GM19351 (cell line): ENCODE results near the gene FBXO41.

ENCODE experiments used
- ATAC-seq: cut with Tn5 transposase; IDR thresholded peaks from one replicate; pipeline ENCODE4 v1.9.1; 2021; ENCODE audit warnings: mild to moderate bottlenecking, moderate library complexity; ENCODE audit not compliant: unreplicated experiment

Gene FBXO41, protein sequence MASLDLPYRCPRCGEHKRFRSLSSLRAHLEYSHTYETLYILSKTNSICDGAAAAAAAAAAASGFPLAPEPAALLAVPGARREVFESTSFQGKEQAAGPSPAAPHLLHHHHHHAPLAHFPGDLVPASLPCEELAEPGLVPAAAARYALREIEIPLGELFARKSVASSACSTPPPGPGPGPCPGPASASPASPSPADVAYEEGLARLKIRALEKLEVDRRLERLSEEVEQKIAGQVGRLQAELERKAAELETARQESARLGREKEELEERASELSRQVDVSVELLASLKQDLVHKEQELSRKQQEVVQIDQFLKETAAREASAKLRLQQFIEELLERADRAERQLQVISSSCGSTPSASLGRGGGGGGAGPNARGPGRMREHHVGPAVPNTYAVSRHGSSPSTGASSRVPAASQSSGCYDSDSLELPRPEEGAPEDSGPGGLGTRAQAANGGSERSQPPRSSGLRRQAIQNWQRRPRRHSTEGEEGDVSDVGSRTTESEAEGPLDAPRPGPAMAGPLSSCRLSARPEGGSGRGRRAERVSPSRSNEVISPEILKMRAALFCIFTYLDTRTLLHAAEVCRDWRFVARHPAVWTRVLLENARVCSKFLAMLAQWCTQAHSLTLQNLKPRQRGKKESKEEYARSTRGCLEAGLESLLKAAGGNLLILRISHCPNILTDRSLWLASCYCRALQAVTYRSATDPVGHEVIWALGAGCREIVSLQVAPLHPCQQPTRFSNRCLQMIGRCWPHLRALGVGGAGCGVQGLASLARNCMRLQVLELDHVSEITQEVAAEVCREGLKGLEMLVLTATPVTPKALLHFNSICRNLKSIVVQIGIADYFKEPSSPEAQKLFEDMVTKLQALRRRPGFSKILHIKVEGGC

DNA sequence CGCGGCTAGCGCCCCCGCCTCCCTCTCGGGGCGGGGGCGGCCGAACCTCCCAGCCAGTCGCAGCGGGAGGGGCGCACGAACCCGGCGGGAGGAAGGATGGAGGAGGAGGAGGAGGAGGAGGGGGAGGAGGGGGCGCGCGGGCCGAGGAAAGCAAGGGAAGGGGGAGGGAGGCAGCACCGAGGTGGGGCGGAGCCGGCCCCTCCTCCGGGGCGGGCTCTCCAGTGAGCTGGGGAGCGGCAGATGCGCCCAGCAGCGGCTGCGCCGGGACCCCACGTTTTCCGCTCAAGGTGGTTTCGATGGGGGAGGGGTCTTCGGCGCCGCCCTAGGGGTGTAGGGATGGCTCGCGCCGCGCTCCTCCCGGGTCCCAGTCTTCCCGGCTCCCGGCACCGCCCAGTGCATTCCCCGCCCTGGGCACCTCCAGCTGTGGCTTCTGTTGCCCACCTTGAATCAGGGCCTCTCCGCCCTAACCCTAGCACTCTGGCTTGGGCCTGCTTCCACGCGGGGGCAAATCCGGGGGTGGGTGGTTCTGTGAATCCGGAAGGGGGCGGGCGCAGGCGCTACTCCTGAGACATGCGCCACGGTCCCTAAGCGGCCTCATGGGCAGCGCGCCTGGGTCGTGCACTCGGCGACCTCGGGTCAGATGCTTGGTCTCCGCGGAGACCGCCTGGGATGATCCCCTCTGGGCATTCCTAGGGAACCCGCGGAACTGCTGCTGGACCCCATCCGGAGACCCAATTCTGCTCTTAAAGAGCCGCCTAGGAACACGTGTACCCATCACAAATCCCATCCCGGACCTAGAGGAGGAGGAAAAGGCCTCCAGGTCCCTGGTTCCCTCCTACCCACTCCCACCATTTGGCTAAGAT lies at the start of gene FBXO41:
Gene FBXO41, minus strand, starts transcription at position 183 of the 863 bp plus-strand sequence. CDS start 14,848 bp downstream, outside the sequence.
- peak; percentile 67 for ATAC-seq

DNA sequence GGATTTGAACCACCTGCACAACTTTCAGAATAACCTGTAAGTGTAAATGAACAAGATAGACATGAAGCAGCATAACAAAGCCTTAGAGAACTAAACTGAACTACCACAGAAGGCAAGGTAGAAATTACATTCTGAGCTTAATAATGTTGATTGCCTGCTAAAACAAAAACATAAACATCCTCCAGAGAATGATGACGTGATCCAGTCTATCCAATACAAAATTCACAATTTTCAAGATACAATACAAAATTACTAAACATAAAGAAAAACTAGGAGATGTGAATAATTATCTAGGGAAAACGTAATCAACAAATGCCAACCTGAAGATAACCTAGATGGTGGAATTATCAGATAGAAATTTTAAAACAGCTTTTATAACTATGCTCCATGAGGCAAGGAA lies 49.8 kb upstream of the FBXO41 start:
- no peak for ATAC-seq

DNA sequence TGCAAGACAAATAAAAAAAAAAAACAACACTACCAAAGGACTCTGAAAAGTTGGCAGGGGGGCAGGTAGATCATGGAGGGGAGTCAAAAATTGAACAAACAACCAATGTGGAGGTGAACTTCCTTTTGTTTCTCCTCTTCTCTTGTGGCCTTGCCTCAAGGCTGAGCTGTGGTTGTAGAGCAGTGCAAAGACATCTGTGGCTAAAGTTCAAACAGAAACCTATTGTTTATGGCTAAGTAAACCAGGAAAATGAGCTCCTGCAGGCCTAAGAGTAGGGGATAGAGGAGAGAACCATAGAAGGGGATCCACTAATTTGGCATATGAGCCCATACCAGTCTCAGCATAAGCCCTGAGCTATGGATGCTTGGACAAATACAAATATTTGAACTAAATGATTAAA lies 49.3 kb upstream of the FBXO41 start:
- ATAC-seq = no peak

DNA sequence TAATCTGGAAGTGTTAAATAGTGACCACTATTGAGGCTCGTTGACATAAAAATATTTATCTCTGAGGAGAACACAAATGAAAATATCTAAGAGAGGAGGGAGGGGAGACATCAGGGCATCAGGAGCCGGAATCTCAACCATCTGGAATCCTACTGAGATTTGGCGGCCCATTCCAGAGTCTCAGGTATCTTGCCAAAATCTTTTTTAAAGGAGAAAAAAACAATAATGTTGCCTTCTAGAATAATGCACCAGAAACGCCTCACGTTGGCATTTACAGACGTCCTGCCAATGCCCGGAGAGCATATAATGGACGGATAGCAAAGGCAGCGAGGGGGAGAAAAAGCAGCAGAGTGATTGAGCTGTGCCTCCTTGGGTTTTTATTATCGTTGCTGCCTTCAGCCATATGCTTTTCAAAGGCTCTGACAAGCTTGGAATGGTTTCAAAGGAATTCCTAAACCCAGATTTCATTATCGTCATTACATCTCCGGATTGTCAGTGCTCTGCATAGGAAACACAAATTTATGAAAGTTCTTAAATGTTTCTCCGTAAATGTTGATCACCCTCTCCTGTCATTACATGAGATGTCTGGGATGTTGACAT lies 39.9 kb upstream of the FBXO41 start:
- ATAC-seq = no peak

DNA sequence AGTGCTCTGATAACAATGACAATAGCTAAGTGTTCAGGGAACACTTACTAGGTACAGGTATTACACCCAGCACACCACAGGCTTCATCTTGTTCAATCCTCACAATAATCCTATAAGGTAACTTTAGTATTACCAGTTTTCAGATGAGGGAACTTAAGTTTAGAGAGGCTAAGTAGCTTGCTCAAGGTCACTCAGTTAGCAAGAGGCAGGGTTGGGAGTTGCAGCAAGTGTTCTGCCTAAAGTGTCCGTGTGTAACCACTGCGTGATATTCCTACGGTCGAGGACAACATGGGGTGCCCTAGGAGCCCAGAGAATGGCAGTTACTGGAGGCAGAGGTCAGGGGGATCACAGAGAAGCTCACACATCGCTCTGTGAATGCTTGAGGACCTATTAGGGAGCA lies 39.3 kb upstream of the FBXO41 start:
- ATAC-seq = no peak

DNA sequence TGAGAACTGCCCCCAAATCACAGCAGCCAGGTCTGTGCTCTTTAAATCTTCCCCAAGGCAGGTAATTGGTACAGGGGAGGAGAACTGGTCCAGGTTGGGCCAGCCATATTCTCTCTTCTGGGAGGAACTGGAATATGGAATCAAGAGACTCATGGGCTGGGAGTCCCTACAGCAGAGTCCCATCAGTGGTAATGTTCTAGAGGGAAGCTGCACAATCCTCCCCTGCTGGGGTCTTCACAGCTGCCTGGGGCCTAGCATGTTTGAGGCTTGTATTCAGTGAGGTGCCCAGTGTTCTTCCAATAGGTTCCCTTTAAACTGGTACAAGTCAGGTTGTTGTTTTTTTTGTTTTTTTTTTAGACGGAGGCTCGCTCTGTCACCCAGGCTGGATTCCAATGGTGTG lies 30.2 kb upstream of the FBXO41 start:
- no peak for ATAC-seq

DNA sequence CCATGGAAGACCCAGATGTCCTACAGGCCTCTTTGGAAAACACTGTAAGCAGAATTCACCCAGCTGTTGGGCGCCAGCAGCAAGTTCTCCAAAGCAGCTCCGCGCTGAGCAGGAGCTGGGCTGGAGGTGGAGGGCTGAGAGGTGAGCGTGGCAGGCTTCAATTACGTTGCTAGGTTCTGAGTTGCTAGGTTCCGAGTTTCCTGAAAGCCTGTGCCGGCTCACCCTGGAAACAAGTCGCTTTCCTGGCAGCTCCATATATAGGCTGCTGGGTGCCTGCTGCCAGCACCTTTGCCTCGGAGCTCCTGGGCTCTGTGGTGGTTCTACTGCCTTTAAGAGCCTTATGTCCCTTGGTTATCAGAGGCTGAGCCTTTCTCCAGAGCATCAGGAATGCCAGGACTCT lies 23.4 kb upstream of the FBXO41 start:
- no peak for ATAC-seq

DNA sequence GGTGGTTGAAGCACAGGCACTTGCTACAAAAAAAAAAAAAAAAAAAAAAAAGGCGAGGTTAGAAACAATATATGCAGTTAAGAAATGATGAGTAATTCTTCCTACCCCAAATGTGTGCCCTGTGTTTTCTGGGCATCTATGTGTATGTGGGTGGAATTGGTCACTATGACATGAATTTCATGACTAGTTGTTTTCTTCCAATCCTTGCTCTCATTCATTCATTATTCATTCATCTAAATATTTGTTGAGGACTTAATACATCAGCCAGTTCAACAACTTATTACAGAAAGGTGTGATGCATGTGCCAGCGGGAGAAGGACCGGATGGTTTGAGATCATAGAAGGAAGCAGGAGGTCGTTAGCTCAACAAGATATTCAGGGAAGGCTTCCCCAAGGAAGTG lies 17.4 kb upstream of the FBXO41 start:
- no peak for ATAC-seq

DNA sequence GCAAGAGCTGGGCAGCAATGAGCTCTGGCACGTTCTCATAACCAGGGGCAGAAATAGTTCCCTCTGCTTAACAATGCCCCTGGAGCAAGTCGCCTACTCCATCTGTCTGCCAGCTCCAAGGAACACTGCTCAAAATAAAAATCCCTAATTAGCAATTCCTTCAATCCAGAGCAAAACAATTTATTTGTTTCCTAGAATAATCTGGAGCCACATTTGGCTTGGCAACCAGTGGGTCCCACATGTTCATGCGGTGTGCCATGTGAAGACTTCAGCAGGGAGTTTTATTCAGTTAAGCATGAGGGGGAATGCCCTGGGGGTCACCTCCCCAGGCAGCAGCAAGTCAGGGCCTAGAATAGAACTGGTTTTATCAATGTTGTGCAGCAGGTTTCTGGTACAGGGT lies 16.6 kb upstream of the FBXO41 start:
- no peak for ATAC-seq

DNA sequence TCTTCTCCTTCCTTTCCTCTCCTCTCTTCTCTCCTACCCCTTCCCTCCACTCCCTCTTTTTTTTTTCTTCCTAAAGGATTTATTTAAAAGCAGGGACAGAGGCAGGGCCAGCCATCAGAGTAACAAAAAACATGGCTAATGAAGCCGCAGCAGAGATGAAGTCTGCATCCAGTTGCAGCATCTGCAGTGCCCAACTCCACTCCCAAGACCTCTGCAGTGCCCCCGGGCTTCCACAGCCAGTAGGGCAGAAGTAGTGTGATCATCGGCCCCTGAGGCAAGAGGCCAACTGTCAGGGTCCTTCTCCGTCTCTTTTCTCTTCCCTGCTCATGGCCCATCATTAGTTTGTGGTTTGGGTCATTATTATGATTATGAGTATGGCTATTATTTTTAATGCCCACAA lies 13.3 kb upstream of the FBXO41 start:
- ATAC-seq = no peak

DNA sequence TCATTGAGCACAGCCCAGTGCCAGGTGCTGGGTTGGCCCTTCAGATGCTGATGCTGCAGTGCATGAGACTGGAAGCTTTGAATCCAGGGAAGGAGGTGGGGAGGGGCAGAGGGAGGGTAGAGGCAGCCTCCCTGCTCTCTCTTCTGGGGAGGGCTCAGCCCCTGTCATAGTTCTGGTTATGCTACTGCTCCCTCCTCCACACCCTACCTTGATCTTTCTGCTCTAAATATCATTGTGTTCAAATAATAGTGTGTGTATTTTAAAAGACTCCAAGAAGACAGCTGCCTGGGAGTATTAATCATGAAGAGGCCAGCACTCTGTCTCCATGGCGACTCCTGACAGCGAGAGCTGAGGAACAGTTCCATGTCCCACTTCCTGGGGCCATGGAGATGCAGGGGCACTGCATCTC lies 12.9 kb upstream of the FBXO41 start:
- no peak for ATAC-seq

DNA sequence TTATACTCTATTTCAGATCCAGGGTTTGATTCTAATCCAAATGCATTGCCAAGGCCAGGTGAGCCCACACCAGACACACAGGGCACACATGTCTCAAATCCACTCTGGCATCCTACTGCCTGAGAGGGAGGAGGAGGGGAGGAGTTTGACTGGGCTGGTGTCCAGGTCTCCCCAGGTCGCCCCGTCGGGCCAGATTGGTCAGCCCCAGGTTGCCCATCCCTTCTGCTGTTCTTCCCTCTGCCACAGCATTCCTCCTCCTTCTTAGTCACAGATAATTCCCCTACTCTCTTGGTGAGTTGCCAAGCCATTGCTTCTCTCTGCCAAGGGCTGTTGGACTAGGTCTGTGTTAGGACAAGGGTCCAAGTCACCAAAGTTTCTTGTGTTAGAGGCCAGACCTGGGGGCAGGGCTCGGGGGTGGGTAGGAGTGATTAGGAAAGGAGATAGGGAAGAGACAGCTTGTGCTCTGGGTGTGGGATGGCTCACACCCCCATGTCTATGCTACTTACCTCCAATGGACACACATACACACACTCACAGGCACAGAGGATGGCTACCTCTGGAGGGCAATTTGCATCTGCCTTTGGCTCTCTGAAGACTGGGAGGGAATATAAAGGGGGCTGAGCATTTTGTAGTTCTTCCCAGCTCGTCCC lies 11.6 kb upstream of the FBXO41 start:
- no peak for ATAC-seq

DNA sequence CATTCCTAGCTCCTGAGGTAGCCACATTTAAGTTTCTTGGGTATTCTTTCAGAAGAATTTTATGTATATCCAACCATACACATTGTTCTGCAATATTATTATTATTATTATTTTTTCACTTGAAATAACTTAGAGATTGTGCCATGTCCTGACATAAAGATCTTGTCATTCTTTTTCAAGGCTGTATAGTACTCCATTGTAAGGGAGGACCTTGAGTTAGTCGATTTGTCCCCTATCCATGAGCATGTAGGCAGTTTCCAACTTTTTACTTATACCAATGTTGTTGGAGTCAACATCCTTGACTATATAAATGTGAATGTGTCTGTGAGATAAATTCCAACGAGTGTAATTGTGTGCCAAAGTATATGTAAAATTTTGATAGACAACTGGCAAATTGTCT lies 10.0 kb upstream of the FBXO41 start:
- no peak for ATAC-seq

DNA sequence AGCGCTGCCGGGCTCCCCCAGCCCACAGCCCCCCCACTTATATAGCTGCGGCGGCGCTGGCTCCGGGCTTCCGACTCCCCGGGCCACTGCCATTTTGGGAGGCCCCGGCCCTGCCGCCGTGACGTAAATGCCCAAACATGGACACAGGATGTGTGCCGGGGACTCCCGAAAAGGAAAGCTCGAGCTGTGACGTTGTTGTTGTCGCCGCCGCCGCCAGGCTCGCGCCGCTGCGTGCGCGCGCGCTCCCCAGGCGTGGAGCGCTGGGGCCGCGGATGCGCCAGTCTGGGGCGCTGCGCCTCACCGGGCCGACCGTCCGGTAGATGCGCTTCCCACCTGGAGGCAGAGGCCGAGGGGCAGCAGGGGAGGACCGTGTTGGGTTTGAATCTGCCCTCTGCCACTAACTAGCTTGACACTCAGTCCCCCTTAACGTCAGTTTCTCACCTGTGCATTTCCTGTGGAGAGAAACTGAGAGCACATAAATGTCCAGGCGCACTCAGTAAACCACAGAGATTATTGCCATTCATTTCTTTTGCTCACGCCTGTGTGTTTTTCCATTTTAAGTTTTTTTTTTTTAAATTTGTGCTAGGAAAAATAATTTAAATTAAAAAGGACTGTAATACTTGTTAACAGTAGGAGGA lies 9.4 kb upstream of the FBXO41 start, which contains the start of gene EGR4:
Gene EGR4, minus strand, starts transcription at position 15 of the 638 bp plus-strand sequence. CDS start 231 bp downstream, outside the sequence.
- ATAC-seq = peak; percentile 93

DNA sequence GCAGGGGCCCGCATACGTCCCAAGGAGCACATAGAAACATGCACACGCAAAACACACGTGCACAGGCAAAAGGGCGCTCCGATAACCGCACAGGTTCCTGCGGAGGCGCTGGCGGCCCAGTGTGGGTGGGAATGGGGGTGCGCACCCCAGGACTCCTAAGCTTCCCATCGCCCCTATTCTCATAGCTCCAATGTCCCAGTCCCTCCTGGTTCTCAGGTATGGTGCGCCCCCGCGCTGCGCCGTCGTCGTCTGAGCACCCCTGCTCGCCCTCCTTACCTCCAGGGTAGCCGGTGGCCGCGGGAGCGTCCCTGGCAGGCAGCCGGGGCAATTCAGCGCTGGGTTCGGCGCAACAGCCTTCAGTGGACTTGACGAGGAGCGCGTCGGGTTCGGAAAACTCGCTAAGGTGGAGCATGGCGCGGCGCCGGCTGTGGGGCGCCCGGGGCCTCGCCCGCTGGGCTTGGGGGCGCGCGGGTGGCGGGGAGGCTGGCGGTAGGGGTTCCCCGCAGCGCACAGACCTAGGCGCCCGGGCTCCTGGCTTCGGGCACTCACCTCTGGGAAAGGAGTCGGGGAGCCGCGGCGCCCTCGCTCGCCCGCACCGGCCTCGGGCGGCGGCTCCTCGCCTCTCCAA lies 8.7 kb upstream of the FBXO41 start:
- no peak for ATAC-seq

DNA sequence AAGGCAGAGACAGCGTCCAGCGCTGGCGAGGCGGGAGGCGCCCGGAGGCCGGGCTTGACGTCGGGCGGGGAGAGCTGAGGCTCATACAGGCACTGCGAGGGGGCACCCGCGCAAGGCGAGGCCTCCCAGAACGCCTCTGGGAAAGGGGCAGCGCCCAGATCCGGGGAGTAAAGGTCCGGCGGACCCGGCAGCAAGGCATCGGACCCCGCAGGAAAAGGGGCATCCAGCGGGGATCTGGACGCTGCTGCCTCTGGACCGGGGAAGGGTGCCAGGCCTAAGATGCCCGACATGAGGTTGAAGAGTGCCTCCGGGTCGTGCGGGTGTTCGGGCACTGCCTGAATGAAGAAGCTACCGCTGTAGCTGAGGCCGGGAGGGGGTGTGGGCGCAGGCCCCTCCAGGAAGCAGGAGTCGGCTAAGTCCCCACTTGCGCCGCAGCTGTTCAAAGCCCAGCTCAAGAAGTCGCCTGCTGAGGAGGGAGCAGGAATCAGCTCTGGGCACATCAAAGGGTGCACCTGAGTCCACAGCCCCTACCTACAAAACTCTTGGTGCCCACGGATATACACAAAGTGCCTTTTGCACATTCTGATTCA lies 8.1 kb upstream of the FBXO41 start:
- ATAC-seq = no peak

DNA sequence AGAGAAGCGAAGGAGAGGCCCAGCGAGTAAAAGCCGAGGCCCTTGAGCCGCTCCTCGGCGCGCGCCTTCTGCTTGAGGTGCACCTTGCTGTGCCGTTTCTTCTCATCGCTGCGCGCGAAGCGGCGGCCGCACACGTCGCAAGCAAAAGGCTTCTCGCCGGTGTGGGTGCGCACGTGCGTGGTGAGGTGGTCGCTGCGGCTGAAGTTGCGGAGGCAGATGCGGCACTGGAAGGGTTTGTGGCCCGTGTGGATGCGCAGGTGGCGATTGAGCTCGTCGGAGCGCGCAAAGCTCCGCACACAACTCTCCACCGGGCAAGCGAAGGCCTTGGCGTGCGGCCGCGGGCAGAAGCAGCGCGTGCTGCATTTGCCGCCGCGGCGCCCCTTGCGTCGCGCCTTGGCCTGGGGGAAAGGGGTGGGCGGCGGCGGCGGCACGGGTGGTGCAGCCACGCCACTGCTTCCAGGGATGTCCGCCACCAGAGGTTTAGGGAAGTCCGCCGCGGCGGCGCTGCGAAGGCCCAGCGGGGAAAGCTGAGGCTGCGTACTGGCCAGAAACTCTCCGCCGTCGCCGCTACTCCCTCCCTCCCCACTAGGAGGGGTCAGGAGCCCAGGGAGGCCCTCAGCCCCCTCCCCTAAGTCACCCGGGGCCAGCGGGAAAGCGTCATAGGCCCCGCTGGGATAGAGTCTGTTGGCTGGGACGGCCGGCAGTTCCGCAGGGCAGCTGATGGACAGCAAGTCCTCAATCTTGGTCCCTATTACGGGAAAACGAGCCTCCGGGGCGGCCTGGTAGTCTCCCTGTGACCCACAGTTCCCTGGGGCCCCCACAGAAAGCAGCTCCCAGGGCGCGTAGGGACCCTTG lies 7.4 kb upstream of the FBXO41 start:
- no peak for ATAC-seq

DNA sequence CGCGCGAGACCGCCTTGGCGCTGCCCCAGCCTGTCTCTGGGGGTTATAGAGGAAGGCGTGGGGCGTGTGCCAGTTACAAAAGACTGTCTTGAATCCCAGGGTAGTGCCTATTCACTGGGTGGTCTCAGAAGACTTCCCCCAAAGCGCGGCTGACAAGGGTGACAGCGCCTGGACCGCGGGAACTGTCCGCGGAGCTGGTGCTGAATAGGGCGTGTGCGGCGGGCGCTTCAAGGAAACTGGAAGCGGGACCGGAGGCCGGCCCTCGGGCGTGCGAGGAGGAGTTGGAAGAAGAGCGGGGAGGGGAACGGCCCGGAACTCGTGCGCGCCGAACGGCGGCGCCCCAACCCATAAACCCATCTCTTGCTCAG lies 6.8 kb upstream of the FBXO41 start:
- no peak for ATAC-seq
